ENCODE measurements around the gene KAZN.

KAZN gene

DNA sequence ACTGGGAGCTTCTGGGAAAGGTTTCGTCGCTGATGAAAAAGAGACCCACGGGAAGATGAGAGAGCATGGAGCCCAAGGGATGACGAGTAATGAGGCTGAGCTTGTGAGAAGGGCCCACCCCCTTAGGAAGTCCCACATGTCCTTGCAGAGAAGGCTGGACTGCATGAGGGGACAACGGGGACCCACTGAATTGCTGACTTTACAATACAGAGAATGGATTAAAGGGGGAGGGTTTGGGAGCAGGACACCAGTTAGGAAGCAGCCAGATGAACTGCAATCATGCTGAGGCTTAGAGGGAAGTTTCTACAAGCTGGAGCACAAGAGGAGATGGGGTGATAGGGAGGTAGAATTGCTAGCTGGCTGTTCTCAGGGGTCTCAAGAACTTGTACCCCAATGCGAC is 549.5 kb downstream of the KAZN start:
- TF ChIP-seq YY1 (IDR thresholded peaks at IDR 0.05; ENCODE audit: low read depth) (no peak), EGR1 (IDR thresholded peaks at IDR 0.05) (no peak), TAF1 (IDR thresholded peaks at IDR 0.05; ENCODE audit: low read depth) (no peak), TCF12 (IDR thresholded peaks at IDR 0.05; ENCODE audit: low read depth) (no peak), EP300 (IDR thresholded peaks at IDR 0.05; ENCODE audit: borderline replicate concordance) (no peak), CREB1 (IDR thresholded peaks at IDR 0.05; ENCODE audit: low read depth) (no peak), NFIC (IDR thresholded peaks at IDR 0.05) (no peak), RAD21 (IDR thresholded peaks at IDR 0.05; ENCODE audit: low read depth) (no peak), ZBTB7A (IDR thresholded peaks at IDR 0.05; ENCODE audit: low read depth) (no peak), FOXM1 (IDR thresholded peaks at IDR 0.05; ENCODE audit: borderline replicate concordance, low read depth) (no peak), TEAD4 (IDR thresholded peaks at IDR 0.05) (no peak)
- TF ChIP-seq, protein P1, sequence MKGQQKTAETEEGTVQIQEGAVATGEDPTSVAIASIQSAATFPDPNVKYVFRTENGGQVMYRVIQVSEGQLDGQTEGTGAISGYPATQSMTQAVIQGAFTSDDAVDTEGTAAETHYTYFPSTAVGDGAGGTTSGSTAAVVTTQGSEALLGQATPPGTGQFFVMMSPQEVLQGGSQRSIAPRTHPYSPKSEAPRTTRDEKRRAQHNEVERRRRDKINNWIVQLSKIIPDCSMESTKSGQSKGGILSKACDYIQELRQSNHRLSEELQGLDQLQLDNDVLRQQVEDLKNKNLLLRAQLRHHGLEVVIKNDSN (IDR thresholded peaks at IDR 0.05) = no peak
- TF ChIP-seq, protein P2, sequence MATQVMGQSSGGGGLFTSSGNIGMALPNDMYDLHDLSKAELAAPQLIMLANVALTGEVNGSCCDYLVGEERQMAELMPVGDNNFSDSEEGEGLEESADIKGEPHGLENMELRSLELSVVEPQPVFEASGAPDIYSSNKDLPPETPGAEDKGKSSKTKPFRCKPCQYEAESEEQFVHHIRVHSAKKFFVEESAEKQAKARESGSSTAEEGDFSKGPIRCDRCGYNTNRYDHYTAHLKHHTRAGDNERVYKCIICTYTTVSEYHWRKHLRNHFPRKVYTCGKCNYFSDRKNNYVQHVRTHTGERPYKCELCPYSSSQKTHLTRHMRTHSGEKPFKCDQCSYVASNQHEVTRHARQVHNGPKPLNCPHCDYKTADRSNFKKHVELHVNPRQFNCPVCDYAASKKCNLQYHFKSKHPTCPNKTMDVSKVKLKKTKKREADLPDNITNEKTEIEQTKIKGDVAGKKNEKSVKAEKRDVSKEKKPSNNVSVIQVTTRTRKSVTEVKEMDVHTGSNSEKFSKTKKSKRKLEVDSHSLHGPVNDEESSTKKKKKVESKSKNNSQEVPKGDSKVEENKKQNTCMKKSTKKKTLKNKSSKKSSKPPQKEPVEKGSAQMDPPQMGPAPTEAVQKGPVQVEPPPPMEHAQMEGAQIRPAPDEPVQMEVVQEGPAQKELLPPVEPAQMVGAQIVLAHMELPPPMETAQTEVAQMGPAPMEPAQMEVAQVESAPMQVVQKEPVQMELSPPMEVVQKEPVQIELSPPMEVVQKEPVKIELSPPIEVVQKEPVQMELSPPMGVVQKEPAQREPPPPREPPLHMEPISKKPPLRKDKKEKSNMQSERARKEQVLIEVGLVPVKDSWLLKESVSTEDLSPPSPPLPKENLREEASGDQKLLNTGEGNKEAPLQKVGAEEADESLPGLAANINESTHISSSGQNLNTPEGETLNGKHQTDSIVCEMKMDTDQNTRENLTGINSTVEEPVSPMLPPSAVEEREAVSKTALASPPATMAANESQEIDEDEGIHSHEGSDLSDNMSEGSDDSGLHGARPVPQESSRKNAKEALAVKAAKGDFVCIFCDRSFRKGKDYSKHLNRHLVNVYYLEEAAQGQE (IDR thresholded peaks at IDR 0.05; ENCODE audit: low read depth) = no peak
- TF ChIP-seq, protein P3, sequence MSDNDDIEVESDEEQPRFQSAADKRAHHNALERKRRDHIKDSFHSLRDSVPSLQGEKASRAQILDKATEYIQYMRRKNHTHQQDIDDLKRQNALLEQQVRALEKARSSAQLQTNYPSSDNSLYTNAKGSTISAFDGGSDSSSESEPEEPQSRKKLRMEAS (IDR thresholded peaks at IDR 0.05) = no peak

DNA sequence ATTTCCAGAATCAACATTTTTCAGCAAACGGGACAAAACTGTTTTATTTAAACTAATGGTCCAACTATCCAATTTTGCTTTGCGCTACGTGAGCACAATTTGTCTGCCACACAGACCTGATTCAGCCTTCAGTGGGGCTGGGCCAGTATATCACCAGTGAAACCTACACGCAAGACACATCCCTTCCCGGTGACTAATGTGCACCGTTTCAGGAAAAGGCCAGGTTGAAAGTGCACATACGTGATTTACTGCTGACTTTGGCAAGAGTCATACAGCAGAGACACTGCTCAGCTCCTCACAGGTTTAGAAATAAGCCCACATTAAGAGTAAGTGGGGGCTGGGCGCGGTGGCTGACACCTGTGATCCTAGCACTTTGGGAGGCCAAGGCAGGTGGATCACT is 550.0 kb downstream of the KAZN start:
- TF ChIP-seq RAD21 (IDR thresholded peaks at IDR 0.05; ENCODE audit: low read depth) = no peak
- no peak for TF ChIP-seq ZBTB7A (IDR thresholded peaks at IDR 0.05; ENCODE audit: low read depth)
- no peak for TF ChIP-seq NFIC (IDR thresholded peaks at IDR 0.05)
- TF ChIP-seq FOXM1 (IDR thresholded peaks at IDR 0.05; ENCODE audit: borderline replicate concordance, low read depth) = no peak
- TF ChIP-seq TAF1 (IDR thresholded peaks at IDR 0.05; ENCODE audit: low read depth) = no peak
- TF ChIP-seq TCF12 (IDR thresholded peaks at IDR 0.05; ENCODE audit: low read depth) = no peak

DNA sequence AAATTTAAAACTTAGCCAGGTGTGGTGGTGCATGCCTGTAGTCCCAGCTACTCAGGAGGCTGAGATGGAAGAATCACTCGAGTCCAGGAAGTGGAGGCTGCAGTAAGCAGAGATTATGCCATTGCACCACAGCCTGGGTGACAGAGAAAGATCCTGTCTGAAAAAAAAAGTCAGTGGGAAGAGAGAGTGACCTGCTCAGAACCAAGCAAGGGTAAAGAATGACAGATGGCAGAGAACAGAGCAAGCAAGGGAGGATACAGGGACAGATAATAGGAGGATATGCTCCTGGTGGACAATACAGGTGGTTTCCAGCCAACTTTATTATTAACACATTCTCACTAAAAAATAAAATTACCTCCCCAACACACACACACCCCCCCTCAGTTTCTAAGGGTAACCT is 550.5 kb downstream of the KAZN start:
- TF ChIP-seq RAD21 (IDR thresholded peaks at IDR 0.05; ENCODE audit: low read depth) = no peak
- TF ChIP-seq NFIC (IDR thresholded peaks at IDR 0.05) = no peak
- TF ChIP-seq TCF12 (IDR thresholded peaks at IDR 0.05; ENCODE audit: low read depth) = no peak
- no peak for TF ChIP-seq TEAD4 (IDR thresholded peaks at IDR 0.05)
- TF ChIP-seq, protein P1 (IDR thresholded peaks at IDR 0.05) = no peak
- no peak for TF ChIP-seq YY1 (IDR thresholded peaks at IDR 0.05; ENCODE audit: low read depth)
- no peak for TF ChIP-seq FOXM1 (IDR thresholded peaks at IDR 0.05; ENCODE audit: borderline replicate concordance, low read depth)
- no peak for TF ChIP-seq ZBTB7A (IDR thresholded peaks at IDR 0.05; ENCODE audit: low read depth)
- no peak for TF ChIP-seq EGR1 (IDR thresholded peaks at IDR 0.05)
- TF ChIP-seq, protein P3 (IDR thresholded peaks at IDR 0.05) = no peak
- TF ChIP-seq, protein P2 (IDR thresholded peaks at IDR 0.05; ENCODE audit: low read depth) = no peak
- no peak for TF ChIP-seq CEBPB (IDR thresholded peaks at IDR 0.05)
- TF ChIP-seq CREB1 (IDR thresholded peaks at IDR 0.05; ENCODE audit: low read depth) = no peak
- TF ChIP-seq TAF1 (IDR thresholded peaks at IDR 0.05; ENCODE audit: low read depth) = no peak
- no peak for TF ChIP-seq EP300 (IDR thresholded peaks at IDR 0.05; ENCODE audit: borderline replicate concordance)

DNA sequence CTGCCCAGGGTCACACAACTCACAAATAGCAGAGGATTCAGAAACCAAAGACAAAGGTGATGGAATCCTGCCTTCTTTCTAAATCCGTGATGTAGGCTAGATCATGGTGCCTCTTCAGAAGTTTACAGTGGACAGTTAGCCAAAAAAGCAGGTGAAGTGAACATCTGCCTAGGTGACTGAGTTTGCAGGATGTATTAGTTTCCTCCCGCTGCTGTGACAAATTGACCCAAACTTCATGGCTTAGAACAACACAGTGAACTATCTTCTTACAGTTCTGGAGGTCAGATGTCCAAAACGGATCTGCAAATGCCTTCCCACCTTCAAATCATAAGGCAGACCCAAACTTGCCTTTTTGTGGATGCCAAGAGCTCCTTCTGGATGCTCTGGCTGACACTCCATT is 551.9 kb downstream of the KAZN start:
- TF ChIP-seq YY1 (IDR thresholded peaks at IDR 0.05; ENCODE audit: low read depth) (no peak), ZBTB7A (IDR thresholded peaks at IDR 0.05; ENCODE audit: low read depth) (no peak), TAF1 (IDR thresholded peaks at IDR 0.05; ENCODE audit: low read depth) (no peak), EP300 (IDR thresholded peaks at IDR 0.05; ENCODE audit: borderline replicate concordance) (no peak), TCF12 (IDR thresholded peaks at IDR 0.05; ENCODE audit: low read depth) (no peak), FOXM1 (IDR thresholded peaks at IDR 0.05; ENCODE audit: borderline replicate concordance, low read depth) (no peak), RAD21 (IDR thresholded peaks at IDR 0.05; ENCODE audit: low read depth) (no peak), NFIC (IDR thresholded peaks at IDR 0.05) (no peak), TEAD4 (IDR thresholded peaks at IDR 0.05) (no peak)
- TF ChIP-seq, protein P2 (IDR thresholded peaks at IDR 0.05; ENCODE audit: low read depth) = no peak
- TF ChIP-seq, protein P1 (IDR thresholded peaks at IDR 0.05) = no peak
- TF ChIP-seq, protein P3 (IDR thresholded peaks at IDR 0.05) = no peak
